SW 1271 (cell line): ENCODE measurements around the gene CLEC16A.

Experiments used
- DNase-seq, 2 experiments: peaks; one replicate each; lab custom pipeline; 2025; lab: John Stamatoyannopoulos, UW

Gene CLEC16A

DNA sequence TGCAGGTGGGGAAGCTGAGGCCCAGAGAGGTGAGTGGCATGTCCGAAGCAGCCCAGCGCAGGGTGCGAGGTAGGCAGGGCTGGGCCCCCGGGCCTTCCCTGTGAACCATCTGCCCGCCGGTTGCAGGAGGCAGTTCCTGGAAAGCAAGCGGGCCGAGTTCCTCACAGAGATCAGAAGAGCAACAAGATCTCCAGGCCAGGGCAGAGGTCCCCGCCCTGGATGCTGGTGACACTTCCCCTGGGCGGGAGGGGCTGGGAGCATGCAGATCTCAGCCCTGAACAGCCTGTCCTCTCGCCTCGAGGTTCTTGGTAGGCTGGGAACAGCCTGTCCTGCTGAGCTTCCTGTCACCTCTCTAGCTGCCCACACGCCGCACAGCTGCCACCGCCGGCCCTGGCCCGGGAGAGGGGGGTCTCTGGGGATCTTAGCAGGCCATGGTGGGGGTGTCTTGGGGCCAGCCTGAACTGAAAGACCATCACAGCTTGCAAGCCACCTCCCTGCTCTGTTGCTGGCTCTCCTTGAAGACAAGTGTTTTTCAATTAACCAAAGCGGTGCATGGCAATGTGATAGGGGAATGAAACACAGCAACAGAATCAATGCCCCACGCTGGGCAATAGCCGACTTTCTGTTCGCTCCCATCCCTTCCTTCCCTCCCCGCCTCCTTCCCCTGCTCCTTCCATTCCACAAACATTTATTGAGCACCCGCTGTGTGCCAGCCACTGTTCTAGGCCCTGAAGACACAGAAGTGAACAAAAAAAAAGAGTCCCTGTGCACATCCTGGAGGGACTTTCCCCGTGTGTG is 279.9 kb downstream of the CLEC16A start:
- DNase-seq, result no peak

DNA sequence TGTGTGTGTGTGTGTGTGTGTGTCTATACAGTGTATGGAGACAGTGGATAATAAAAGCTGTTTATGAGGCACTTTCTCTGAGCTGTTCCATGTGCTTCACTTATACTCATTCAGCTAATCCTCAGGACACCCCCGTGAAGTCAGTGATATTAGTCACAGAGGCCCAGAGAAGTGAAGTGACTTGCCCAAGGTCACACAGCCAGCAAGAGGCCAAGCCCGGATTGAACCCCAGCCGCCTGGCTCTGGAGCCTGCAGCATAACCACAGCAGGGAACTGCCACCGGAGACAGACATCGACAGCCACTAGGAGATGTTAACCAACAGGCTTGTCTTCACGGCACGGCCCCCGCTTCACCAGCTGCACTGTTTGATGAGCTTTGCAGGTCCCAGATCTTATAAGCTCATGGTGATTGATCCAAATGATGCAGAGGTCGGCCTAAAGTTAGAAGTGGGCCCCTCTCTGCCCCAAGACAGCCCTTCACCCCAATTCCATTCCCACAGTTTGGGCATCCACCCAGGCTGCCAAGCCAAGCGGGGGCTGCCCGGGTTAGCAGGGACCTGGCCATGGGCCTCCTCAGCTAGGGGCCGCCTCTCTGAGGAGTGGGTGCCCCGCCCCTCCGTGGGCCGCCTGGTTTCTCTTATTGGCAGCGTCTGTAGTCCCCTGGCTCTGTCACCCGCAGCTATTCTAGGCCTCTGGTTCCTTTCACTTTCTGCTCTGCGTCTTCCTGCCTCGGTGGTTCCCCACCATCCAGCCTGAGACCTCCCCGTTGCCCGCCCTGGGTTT is 280.7 kb downstream of the CLEC16A start:
- no peak for DNase-seq

GRCh38 chr16:11225677-11226549 is 281.5 kb downstream of the CLEC16A start:
- DNase-seq, result no peak

DNA sequence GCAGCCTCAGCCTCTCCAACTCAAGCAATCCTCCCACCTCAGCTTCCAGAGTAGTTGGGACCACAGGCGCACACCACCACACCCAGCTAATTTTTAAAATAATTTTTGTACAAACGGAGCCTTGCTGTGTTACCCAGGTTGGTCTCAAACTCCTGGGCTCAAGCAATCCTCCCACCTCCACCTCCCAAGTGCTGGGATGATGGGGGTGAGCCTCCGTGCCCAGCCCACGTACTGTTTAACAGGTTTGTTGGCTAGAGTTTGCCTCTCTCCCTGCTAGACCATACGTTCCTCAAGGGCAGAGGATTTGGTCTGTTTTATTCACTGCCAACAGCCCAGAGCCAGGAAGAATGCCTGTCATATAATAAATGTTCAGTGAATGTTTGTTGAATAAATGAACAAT is 285.1 kb downstream of the CLEC16A start:
- DNase-seq, result no peak

DNA sequence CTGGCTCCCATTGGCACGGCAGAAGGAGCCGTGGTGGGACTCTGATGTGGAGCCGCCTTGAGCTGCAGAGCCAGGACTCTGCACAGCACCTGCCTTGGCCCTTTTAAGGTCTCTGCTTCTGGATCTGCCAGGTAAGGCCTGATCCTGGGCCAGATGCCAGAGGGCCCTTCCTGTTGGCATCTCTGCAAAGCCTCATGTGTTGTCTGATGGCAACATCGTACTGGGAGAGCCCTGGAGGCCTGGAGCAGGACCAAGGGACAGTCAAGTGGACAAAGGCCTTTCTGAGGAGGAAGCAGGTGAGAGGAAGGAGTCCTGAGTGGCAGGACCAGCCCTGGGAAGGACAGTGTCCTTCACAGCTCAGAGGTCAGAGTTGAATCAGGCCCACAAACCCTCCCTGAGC is 285.5 kb downstream of the CLEC16A start:
- no peak for DNase-seq

GRCh38 chr16:11231367-11231970 is 287.1 kb downstream of the CLEC16A start:
- no peak for DNase-seq
